ENCODE data around the gene P3H3.

- TF ChIP-seq POLR2A (IDR thresholded peaks at IDR 0.05; ENCODE audit: low read length) (no peak), GATA1 (IDR thresholded peaks at IDR 0.05; ENCODE audit: low read depth, low read length) (no peak)
Measured at GRCh38 chr12:6832125-6832524, 3.9 kb downstream of the P3H3 start.
